ENCODE measurements around the gene ADRB2.

DNA sequence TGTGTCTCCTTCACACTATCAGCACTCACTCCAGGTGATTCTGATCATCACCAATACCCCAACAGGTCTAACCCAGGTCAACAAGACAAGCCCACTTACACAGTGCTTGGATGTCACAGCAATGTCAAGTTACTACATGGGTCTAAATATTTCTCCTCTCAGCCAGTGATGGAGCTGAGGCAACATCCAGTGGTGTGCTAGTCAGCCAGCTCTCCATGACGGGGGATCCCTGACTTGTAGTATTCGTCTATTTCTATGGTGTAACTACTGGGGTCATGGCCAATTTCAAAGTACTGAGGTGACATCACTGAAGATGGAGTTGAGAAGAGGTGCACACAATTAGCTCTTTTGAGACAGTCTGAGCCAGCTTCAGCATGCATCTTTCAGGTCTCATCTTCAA lies 31.1 kb downstream of the ADRB2 start:
- no peak for TF ChIP-seq POLR2A (IDR thresholded peaks at IDR 0.05)
- TF ChIP-seq, protein P1, sequence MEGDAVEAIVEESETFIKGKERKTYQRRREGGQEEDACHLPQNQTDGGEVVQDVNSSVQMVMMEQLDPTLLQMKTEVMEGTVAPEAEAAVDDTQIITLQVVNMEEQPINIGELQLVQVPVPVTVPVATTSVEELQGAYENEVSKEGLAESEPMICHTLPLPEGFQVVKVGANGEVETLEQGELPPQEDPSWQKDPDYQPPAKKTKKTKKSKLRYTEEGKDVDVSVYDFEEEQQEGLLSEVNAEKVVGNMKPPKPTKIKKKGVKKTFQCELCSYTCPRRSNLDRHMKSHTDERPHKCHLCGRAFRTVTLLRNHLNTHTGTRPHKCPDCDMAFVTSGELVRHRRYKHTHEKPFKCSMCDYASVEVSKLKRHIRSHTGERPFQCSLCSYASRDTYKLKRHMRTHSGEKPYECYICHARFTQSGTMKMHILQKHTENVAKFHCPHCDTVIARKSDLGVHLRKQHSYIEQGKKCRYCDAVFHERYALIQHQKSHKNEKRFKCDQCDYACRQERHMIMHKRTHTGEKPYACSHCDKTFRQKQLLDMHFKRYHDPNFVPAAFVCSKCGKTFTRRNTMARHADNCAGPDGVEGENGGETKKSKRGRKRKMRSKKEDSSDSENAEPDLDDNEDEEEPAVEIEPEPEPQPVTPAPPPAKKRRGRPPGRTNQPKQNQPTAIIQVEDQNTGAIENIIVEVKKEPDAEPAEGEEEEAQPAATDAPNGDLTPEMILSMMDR (IDR thresholded peaks at IDR 0.05) = no peak

Data from right lobe of liver (tissue), 4 donors.